ENCODE data around the gene TUBGCP5.

TUBGCP5 gene

DNA sequence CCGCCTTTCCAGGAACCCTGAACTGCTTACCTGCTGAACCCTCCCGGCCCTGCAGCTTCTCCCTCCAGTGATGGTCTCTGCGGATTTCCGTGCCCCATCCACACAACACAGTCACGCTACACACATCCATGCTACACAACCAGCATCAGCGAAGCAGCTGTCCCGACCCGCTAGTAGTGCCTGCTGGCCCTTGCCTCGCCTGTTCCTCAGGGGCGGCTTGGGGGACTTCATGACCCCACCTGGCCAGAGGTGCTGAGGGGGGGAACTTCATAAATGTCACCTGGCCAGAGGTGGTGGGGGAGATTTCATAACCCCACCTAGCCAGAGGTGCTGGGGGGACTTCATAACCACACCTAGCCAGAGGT lies 530 bp upstream of the TUBGCP5 start:
- TF ChIP-seq, protein P1, sequence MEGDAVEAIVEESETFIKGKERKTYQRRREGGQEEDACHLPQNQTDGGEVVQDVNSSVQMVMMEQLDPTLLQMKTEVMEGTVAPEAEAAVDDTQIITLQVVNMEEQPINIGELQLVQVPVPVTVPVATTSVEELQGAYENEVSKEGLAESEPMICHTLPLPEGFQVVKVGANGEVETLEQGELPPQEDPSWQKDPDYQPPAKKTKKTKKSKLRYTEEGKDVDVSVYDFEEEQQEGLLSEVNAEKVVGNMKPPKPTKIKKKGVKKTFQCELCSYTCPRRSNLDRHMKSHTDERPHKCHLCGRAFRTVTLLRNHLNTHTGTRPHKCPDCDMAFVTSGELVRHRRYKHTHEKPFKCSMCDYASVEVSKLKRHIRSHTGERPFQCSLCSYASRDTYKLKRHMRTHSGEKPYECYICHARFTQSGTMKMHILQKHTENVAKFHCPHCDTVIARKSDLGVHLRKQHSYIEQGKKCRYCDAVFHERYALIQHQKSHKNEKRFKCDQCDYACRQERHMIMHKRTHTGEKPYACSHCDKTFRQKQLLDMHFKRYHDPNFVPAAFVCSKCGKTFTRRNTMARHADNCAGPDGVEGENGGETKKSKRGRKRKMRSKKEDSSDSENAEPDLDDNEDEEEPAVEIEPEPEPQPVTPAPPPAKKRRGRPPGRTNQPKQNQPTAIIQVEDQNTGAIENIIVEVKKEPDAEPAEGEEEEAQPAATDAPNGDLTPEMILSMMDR (conservative IDR thresholded peaks at IDR 0.05; ENCODE audit: low read depth): no peak
- H3K27ac ChIP-seq: peak overlapping the region; percentile 93
- ChIA-PET POLR2A (ENCODE audit: low non-redundant PET) (interaction anchor here (0.6 to 1.0 kb wide), 3 partner anchors 21 to 95 kb away, joined by 3 to 8 read pairs (median 3); no protein-coding TSS in a partner anchor), CTCF (interaction anchor here (0.8 kb wide), 1 partner anchor 200 kb away, joined by 5 read pairs; no protein-coding TSS in a partner anchor)
- no peak for DNase-seq (ENCODE audit: low spot score)

DNA sequence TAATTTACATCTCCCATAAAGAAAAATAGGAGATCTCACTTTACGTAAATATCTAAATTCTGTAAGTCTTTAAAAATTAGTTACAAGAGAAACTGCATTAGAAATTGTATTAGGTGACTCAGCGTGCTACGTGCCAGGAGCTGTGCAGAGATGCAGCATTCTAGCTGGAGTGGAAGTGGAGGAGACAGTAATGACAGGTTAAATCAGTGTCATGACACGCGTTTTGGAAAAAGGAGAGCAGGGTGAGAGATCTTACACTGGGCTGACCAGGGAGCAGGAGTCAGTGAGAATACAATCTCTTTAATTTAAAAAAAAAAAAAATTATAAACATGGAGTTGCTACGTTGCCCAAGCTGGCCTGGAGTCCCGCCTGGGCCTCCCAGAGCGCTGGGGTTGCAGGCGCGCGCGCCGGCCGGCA lies 635 bp downstream of the TUBGCP5 start:
- ChIA-PET CTCF (interaction anchor here (0.6 kb wide), 1 partner anchor 16 kb away, joined by 3 read pairs; no protein-coding TSS in a partner anchor), POLR2A (ENCODE audit: low non-redundant PET) (no interaction called here)
- H3K27ac ChIP-seq: peak overlapping the region; percentile 93
- TF ChIP-seq, protein P1 (conservative IDR thresholded peaks at IDR 0.05; ENCODE audit: low read depth): no peak
- peak; percentile 69 for DNase-seq (ENCODE audit: low spot score)

DNA sequence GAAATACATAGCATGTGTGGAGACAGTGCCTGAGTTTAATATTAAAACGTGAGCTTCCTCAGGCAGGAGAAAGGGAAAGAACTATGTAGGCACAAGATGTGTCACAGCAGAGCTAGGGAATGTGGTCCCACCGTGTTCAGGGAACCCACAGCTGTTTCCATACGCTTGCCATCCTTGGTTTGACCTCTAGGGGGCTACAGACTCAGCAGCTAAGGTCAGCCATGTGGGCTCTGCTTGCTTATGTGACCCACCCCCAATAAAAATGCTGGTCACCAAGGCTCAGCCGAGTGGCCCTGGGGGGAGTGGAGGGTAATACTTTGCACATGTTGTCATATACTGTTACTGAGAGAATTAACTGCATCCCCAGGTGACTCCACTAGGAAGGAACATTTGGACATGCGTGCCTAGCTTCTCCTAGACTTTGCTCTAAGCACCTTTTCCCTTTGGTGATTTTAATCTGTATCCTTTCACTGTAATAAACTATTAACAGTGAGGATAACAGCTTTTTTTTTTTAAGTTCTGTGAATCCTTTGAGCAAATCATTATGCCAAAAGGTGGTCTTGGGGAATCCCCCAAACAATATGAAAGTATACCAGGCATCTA lies 3.3 kb downstream of the TUBGCP5 start:
- CTCF ChIA-PET: interaction anchor here (0.6 to 1.0 kb wide), 9 partner anchors 11 to 808 kb away, joined by 3 to 5 read pairs (median 3); no protein-coding TSS in a partner anchor

DNA sequence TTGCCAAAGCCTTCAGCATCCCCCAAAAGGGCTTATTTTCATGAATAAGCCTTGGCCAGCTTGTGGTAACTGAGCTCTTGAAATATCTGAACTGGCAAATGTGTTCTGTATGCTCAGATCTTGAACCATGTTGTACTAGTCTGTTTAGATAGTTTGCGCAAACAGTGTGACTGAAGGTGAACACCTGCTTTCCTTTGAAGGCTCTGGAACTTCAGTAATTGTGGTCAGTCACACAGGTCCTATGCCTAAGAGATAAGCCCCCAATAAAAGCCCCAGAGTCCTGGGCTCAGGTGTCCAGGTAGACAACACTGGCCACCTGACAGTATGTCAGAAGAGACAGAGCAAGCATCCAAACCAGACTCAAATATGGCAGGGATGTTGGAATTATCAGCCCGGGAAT lies 5.4 kb downstream of the TUBGCP5 start:
- no peak for DNase-seq (ENCODE audit: low spot score)
- ChIA-PET POLR2A (ENCODE audit: low non-redundant PET) (no interaction called here), CTCF (no interaction called here)
- TF ChIP-seq, protein P1 (conservative IDR thresholded peaks at IDR 0.05; ENCODE audit: low read depth): no peak
- H3K27ac ChIP-seq: no peak overlapping the region

More for the DNA sequence above, 3.3 kb downstream of the TUBGCP5 start:
- TF ChIP-seq, protein P1 (conservative IDR thresholded peaks at IDR 0.05; ENCODE audit: low read depth): peak; percentile 81
- no peak overlapping the region for H3K27ac ChIP-seq
- POLR2A ChIA-PET (ENCODE audit: low non-redundant PET): no interaction called here
- peak; percentile 60 for DNase-seq (ENCODE audit: low spot score)

DNA sequence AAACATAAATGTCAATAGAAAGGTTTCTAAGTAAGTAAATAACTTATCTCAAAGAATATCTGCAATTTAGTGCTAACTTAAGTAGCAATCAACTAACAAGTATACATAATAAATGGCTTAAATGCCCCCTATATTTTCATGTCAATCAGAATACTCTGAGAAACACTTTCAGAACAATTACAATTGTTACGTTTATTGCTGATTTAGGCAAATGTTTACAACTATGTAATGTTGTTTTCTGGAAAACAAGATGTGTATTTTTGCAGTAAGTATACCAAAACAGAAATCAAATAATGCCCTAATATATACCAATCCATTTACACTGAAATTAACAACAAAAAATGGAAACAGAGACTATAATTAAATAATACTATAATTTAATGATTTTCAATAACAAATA lies 13.2 kb downstream of the TUBGCP5 start:
- TF ChIP-seq, protein P1 (conservative IDR thresholded peaks at IDR 0.05; ENCODE audit: low read depth): no peak
- ChIA-PET CTCF (no interaction called here), POLR2A (ENCODE audit: low non-redundant PET) (no interaction called here)
- no peak for DNase-seq (ENCODE audit: low spot score)
- no peak overlapping the region for H3K27ac ChIP-seq

DNA sequence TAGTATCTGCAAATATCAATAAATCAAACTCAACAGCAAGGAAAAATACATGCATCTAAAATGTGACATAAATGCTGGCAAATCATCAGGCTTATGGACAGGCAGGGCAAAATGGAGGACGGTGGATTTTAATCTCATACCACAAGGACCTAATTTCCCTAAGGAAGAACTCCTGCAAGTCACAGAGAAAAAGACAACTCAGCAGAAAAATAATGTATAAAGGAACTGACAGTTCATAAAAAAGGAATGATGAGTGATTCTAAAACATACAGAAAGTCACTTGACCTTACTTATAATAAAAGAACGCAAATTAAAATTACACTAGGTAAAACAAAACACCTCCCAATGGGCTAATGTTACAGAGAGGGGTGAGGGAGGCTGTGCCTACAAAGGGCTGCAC lies 17.2 kb downstream of the TUBGCP5 start:
- CTCF ChIA-PET: interaction anchor here (0.6 to 0.7 kb wide), 2 partner anchors 62 to 1766 kb away, joined by 3 to 4 read pairs; no protein-coding TSS in a partner anchor

More for the DNA sequence above, 17.2 kb downstream of the TUBGCP5 start:
- no peak for DNase-seq (ENCODE audit: low spot score)
- TF ChIP-seq, protein P1 (conservative IDR thresholded peaks at IDR 0.05; ENCODE audit: low read depth): no peak
- H3K27ac ChIP-seq: no peak overlapping the region
- POLR2A ChIA-PET (ENCODE audit: low non-redundant PET): no interaction called here
